ENCODE data around the gene RAB7A. TPM values are rescaled to one million over a fixed set of nuclear protein-coding genes. Genes with fewer than 3 reads are reported as not detected.

Gene RAB7A
- total and polyA plus RNA-seq, 2 of the 8 experiments (the other 6 are each of a cell fraction or from before 2014, with no cell fraction given), result 179 to 195 TPM

GRCh38 chr3:128784232-128784631, 58.2 kb downstream of the RAB7A start (continued):
- no peak for TF ChIP-seq PHF8 (conservative IDR thresholded peaks at IDR 0.05; ENCODE audit: low read depth, low read length)
- no peak for TF ChIP-seq TAF1 (IDR thresholded peaks at IDR 0.05; ENCODE audit: low read depth, low read length)
- TF ChIP-seq POU5F1 (IDR thresholded peaks at IDR 0.05; ENCODE audit: low read depth, low read length), result no peak
- TF ChIP-seq NANOG (IDR thresholded peaks at IDR 0.05; ENCODE audit: insufficient read depth, low read depth, low read length, poor library complexity, severe bottlenecking), result no peak
- TF ChIP-seq SP4 (IDR thresholded peaks at IDR 0.05; ENCODE audit: low read length), result no peak
- TF ChIP-seq RBBP5 (IDR thresholded peaks at IDR 0.05; ENCODE audit: borderline replicate concordance, low read depth, low read length), result no peak
- TF ChIP-seq CREB1 (IDR thresholded peaks at IDR 0.05), result no peak; the same call in 1 of the 2 replicates
- no peak for TF ChIP-seq CHD7 (IDR thresholded peaks at IDR 0.05; ENCODE audit: insufficient replicate concordance, low read length)
- no peak for TF ChIP-seq YY1 (IDR thresholded peaks at IDR 0.05; ENCODE audit: low read depth, low read length)
- no peak for TF ChIP-seq FOSL1 (IDR thresholded peaks at IDR 0.05; ENCODE audit: insufficient read depth, low read depth, low read length)
- TF ChIP-seq SUZ12 (IDR thresholded peaks at IDR 0.05; ENCODE audit: low read length), result no peak
- no peak for TF ChIP-seq RXRA (IDR thresholded peaks at IDR 0.05; ENCODE audit: insufficient read depth, low read depth, low read length)
- no peak for TF ChIP-seq HDAC6 (IDR thresholded peaks at IDR 0.05; ENCODE audit: low read depth, low read length)

Data from H1 (cell line).